AG09319 (cell line): ENCODE measurements around the gene LPCAT3.
A peak's percentile ranks its signal among the peaks of the same experiment; 100 is the strongest.

Source experiments
- DNase-seq: peaks from one replicate; pipeline ENCODE4 v3.0.0-alpha.2; 2010; ENCODE audit warnings: low read depth; ENCODE audit errors: extremely low read depth
- TF ChIP-seq, protein P1 (sequence below): IDR thresholded peaks from 2 replicates; pipeline ENCODE4 v1.5.1; 2011; ENCODE audit warnings: low read depth, mild to moderate bottlenecking, inconsistent platforms, low read length, moderate library complexity

Gene LPCAT3

DNA sequence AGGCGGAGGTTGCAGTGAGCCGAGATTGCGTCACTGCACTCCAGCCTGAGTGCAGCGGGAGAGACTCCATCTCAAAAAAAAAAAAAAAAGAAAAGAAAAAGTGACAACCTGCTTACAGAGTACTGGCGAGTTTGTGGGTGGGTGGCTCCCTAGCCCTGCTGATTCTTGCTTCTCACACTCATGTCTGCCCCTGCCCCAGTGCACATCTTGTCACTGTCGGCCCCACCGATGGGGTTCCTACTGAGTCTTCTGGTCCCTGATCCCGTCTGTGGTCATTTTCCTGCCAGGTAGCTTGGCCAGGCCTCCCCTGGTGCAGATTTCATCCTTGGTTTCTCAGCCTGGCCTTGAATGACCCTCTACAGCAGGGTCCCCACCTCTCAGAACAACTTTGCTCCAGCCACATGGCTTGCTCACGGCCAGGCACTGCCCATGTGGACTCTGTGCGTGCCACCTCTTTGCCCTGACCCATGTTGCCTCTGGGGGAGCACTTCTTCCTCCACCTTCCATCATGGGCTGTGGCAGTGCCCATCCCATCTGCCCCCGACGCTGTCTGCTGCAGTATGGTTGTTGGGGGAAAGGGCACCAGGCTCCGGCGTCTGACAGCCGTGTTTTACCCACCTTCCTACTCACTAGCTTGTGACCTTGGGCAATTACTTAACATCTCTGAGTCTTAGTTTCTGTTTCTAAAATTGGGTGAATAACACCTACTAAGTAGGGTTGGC is 69.2 kb downstream of the LPCAT3 start:
- TF ChIP-seq, protein P1, sequence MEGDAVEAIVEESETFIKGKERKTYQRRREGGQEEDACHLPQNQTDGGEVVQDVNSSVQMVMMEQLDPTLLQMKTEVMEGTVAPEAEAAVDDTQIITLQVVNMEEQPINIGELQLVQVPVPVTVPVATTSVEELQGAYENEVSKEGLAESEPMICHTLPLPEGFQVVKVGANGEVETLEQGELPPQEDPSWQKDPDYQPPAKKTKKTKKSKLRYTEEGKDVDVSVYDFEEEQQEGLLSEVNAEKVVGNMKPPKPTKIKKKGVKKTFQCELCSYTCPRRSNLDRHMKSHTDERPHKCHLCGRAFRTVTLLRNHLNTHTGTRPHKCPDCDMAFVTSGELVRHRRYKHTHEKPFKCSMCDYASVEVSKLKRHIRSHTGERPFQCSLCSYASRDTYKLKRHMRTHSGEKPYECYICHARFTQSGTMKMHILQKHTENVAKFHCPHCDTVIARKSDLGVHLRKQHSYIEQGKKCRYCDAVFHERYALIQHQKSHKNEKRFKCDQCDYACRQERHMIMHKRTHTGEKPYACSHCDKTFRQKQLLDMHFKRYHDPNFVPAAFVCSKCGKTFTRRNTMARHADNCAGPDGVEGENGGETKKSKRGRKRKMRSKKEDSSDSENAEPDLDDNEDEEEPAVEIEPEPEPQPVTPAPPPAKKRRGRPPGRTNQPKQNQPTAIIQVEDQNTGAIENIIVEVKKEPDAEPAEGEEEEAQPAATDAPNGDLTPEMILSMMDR, result no peak
- DNase-seq, result no peak

DNA sequence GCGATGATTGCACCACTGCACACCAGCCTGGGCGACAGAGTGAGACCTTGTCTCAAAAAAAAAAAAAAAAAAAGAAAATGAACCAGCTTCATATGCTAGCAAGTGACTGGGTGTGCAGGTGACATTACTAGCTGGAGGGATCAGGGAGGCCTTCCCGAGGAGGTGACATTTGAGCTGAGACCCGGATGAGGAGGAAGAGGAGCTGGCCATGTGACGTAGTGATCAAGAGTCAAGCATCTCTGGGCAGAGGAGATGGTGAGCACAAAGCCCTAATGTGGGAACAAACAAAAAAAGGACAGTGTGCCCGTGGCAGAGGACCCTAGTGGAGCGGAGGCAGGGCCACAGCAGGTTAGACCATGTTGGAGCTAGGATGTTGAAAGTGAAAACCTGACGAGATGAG is 70.7 kb downstream of the LPCAT3 start:
- no peak for DNase-seq
- TF ChIP-seq, protein P1, result no peak

DNA sequence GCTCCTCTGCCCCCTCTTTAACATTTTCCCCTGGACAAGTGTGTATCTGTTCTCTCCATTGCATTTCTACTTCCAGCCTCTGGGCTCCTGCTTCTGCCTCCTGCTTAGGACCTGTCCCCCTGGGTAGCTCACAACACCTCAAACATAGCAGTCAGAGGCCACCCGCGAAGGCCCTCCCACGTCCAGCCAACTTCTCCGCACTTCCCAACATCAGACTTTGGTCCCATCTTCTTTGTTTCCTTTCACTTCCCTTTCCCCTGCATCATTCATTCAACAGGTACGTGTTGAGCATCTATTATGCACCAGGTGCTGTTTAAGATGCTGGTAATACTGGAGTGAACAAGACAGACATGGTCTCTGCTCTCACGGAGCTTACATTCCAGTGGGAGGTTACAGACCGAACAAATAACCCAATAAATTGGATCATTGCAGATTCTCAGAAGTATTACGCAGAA is 71.3 kb downstream of the LPCAT3 start:
- TF ChIP-seq, protein P1, result no peak

DNA sequence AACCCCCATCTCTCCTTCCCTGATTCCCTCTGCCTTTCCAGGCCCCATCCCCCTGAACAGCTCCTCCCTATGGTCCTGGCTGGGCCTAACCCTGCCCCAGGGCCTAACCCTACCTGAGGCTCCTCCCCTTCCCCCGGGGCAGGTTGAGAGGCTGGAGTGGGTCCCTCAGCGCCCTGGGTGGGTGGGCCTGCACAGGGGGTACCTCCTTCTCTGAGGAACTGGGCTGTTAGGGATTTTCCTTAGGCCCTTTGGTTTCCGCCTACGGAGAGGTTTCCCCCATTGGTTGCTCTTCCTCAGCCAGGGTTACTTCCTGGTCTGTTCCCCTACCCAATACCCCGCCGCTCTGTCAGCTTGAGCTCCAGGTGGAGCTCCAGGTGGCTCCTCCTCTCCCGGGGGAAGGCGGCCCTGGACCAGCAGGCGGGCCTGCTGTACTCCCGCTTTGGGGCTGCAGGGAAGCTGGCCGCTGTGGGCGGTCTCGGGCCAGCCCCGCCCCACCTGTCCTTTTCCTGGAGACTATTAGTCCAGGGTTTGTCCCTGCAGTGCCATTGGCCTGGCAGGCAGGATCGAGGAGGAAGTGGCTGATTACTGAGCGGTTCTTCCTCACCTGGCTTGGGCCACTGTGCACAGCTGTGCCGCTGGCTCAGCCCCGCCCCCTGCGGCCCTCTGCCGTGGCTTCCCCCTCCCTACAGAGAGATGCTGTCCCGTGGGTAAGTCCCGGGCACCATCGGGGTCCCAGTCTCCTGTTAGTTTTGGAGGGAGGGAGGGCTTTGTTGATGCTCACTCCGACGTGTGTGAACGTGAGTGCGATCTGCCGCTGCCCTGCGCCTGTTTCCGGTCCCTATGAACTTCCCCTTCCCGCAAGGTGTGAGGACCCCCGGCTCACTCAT is 72.0 kb downstream of the LPCAT3 start:
- DNase-seq, result no peak
- TF ChIP-seq, protein P1, result no peak

More for the DNA sequence above, 71.3 kb downstream of the LPCAT3 start:
- DNase-seq, result no peak

DNA sequence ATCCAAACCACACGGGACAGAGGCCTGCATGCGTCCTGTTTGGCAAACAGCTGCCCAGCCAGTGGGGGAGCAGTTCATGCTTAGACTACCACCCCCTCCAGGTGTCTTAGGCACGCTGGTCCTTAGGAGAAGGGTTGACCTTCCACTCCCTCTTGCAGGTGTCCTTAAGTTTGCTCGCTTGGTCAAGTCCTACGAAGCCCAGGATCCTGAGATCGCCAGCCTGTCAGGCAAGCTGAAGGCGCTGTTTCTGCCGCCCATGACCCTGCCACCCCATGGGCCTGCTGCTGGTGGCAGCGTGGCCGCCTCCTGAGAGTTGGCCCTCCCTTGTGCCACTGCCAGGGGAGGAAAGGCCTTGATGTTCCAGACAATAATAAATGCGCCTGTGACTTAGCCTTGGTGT is 72.7 kb downstream of the LPCAT3 start:
- DNase-seq, result no peak
- TF ChIP-seq, protein P1, result no peak

DNA sequence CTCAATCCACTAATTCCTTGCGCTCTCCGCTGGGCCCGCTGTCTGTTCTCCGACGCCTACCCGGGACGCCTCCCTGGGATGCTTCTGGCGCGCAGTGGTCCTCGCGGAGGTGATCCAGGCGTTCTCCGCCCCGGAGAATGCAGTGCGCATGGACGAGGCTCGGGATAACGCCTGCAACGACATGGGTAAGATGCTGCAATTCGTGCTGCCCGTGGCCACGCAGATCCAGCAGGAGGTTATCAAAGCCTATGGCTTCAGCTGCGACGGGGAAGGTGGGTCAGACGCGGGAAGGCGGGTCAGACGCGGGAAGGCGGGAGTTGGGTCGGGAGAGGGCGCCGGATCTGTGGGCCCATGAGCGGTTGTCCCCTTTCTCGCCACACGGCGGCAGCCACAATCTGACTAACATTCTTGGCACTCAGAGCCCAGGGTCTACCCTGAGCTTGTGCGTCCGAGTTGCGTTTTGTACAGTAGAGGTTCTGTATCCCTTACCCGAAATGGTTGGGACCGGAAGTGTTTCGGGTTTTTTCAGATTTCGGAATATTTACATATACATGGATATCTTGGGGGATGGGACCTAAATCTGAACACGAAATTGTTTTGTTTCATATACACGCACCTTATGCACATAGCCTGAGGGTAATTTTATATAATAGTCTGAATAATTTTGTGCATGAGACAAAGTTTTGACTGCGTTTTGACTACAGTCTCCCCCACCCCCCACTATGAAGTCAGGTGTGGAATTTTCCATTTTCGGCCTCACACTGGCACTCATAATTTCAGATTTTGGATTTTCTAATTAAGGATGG is 73.7 kb downstream of the LPCAT3 start:
- TF ChIP-seq, protein P1, result peak; percentile 87
- peak; percentile 85 for DNase-seq
